Measurements from ENCODE around the gene HAT1. TPM values are rescaled to one million over a fixed set of nuclear protein-coding genes. Genes with fewer than 3 reads are reported as not detected.

The HAT1 gene
- total RNA-seq, 4 donors from 2014 or later: 34.0 to 68.7 (median 50.4) TPM

DNA sequence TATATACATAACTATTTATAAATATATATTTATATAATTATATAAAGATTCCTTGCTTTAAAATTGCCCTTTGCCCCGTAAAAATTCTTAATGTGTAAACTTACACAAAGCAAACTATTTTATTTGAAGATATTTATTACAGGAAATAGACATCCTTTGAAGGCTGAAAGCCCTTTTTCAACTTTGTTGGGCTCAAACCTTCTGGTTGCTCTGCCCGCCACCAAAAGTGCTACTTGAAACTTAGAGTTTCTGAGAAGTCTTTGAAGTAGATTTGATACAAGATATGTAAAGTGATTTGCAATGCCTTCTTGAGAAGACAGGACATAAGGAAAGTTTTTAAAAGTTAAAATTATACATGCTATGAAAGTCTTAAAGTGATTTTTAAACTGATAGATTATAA lies 40.9 kb downstream of the HAT1 start:
- Histone ChIP-seq H3K36me3 (peaks cover 14 to 16% of the 10 kb centered on the region in 2 donors), H3K4me3 (replicated peaks in 1 of 3) (no peak overlapping the region), H3K27me3 (no peaks in the 10 kb centered on the region), H3K27ac (no peak overlapping the region), H3K4me1 (no peaks in the 10 kb centered on the region), H3K9me3 (no peaks in the 10 kb centered on the region)
- no peak for DNase-seq
- WGBS, 2 donors: 92 to 94% methylated on average over 2 of the region's 2 CpGs
- intact Hi-C loops (cut with DNase I): no loop called here
- TF ChIP-seq, protein P1, sequence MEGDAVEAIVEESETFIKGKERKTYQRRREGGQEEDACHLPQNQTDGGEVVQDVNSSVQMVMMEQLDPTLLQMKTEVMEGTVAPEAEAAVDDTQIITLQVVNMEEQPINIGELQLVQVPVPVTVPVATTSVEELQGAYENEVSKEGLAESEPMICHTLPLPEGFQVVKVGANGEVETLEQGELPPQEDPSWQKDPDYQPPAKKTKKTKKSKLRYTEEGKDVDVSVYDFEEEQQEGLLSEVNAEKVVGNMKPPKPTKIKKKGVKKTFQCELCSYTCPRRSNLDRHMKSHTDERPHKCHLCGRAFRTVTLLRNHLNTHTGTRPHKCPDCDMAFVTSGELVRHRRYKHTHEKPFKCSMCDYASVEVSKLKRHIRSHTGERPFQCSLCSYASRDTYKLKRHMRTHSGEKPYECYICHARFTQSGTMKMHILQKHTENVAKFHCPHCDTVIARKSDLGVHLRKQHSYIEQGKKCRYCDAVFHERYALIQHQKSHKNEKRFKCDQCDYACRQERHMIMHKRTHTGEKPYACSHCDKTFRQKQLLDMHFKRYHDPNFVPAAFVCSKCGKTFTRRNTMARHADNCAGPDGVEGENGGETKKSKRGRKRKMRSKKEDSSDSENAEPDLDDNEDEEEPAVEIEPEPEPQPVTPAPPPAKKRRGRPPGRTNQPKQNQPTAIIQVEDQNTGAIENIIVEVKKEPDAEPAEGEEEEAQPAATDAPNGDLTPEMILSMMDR (IDR thresholded peaks at IDR 0.05): no peak
- TF ChIP-seq POLR2A (IDR thresholded peaks at IDR 0.05): no peak

DNA sequence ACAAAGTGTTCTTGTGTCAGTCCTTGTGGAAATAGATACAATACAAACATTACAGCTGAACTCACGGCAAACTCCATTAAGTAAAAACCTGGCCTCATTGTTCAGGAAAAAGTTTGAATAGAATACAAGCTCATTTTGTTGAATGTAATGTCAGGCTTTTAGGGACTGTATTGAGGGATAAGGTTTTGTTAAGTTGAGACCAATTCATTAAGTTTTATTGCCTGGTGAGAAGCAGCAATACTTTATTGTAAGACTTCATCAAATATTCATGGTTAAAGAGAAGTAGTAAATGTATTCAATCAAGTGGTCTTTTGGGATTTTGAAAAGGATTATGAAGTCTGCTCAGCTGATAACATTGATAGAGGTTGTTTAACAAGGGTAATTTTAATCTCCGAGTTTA lies 42.0 kb downstream of the HAT1 start:
- intact Hi-C loops (cut with DNase I): no loop called here
- no peak overlapping the region for H3K27ac ChIP-seq
- DNase-seq: no peak
- 87 to 92% methylated on average over 2 of the region's 2 CpGs for WGBS, 2 donors
- H3K4me3 ChIP-seq (replicated peaks in 1 of 3): no peak overlapping the region
- no peaks in the 10 kb centered on the region for H3K27me3 ChIP-seq
- H3K4me1 ChIP-seq: no peaks in the 10 kb centered on the region
- TF ChIP-seq, protein P1 (IDR thresholded peaks at IDR 0.05): no peak
- TF ChIP-seq POLR2A (IDR thresholded peaks at IDR 0.05): no peak
- no peaks in the 10 kb centered on the region for H3K9me3 ChIP-seq
- peaks cover 14 to 16% of the 10 kb centered on the region in 2 donors for H3K36me3 ChIP-seq

DNA sequence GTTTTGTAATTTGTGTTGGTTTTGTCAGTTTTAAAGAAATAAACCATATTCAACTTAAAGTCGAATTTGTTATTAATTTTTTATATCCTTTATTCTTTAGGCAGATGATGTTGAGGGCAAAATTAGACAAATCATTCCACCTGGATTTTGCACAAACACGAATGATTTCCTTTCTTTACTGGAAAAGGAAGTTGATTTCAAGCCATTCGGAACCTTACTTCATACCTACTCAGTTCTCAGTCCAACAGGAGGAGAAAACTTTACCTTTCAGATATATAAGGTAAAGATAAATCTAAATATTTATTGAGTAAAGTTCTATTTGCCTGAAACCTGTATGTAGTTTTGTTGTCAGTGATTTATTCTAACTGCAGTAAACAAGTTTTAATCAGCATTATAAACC lies 43.0 kb downstream of the HAT1 start:
- Histone ChIP-seq H3K9me3 (no peaks in the 10 kb centered on the region), H3K4me1 (no peaks in the 10 kb centered on the region), H3K36me3 (peaks cover 14 to 16% of the 10 kb centered on the region in 2 donors), H3K4me3 (replicated peaks in 1 of 3) (no peak overlapping the region), H3K27me3 (no peaks in the 10 kb centered on the region), H3K27ac (no peak overlapping the region)
- WGBS, 2 donors: 90 to 93% methylated on average over 3 of the region's 3 CpGs
- intact Hi-C loops (cut with DNase I): no loop called here
- DNase-seq: no peak
- TF ChIP-seq POLR2A (IDR thresholded peaks at IDR 0.05): no peak
- TF ChIP-seq, protein P1 (IDR thresholded peaks at IDR 0.05): no peak

DNA sequence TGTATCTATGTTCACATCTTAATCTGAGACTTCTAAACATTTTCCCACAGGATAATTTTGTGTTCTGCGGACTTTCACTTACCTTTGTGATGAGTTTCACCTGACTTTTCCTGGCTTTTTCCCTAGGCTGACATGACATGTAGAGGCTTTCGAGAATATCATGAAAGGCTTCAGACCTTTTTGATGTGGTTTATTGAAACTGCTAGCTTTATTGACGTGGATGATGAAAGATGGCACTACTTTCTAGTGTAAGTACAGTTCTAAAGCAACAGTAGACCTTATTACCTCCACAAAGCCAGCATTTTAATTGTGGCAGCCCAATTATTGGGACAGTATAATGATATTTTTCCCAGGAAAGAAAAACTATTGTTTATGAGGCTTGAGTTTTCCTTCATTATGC lies 43.4 kb downstream of the HAT1 start:
- TF ChIP-seq, protein P1 (IDR thresholded peaks at IDR 0.05): no peak
- TF ChIP-seq POLR2A (IDR thresholded peaks at IDR 0.05): no peak
- Histone ChIP-seq H3K9me3 (no peaks in the 10 kb centered on the region), H3K4me3 (replicated peaks in 1 of 3) (no peak overlapping the region), H3K27me3 (no peaks in the 10 kb centered on the region), H3K27ac (no peak overlapping the region), H3K36me3 (peaks cover 14 to 16% of the 10 kb centered on the region in 2 donors), H3K4me1 (no peaks in the 10 kb centered on the region)
- 98 to 100% methylated on average over 3 of the region's 3 CpGs for WGBS, 2 donors
- no peak for DNase-seq
- intact Hi-C loops (cut with DNase I): no loop called here

DNA sequence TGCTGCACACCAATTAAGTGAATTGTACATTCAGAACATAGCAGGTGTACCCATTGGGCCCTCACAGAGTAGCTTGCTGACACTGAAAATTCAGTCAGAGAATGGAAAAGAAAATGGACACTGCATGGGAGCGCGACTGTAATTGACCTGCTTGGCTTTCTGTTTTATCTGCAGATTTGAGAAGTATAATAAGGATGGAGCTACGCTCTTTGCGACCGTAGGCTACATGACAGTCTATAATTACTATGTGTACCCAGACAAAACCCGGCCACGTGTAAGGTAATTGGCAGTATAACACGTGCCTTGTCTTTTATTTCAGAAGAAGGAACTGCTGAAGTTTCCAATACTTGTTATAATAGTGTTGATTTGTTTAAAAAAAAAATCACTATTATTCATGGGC lies 44.0 kb downstream of the HAT1 start:
- DNase-seq: no peak
- peaks cover 14 to 16% of the 10 kb centered on the region in 2 donors for H3K36me3 ChIP-seq
- H3K27me3 ChIP-seq: no peaks in the 10 kb centered on the region
- no peaks in the 10 kb centered on the region for H3K4me1 ChIP-seq
- intact Hi-C loops (cut with DNase I): no loop called here
- H3K4me3 ChIP-seq (replicated peaks in 1 of 3): no peak overlapping the region
- H3K9me3 ChIP-seq: no peaks in the 10 kb centered on the region
- TF ChIP-seq POLR2A (IDR thresholded peaks at IDR 0.05): no peak
- TF ChIP-seq, protein P1 (IDR thresholded peaks at IDR 0.05): no peak
- 96 to 97% methylated on average over 8 of the region's 8 CpGs for WGBS, 2 donors
- no peak overlapping the region for H3K27ac ChIP-seq

Data from thyroid gland (tissue), 4 donors.